ENCODE measurements around the gene AARS2.
"Not testable (repeated sequence)": the region's sequence is repeated elsewhere in the genome, so short reads cannot be mapped to it uniquely, and the experiment has no call there.

The AARS2 gene

GRCh38 chr6:44312901-44313788 lies at the start of gene AARS2:
TSS of gene AARS2 (minus strand) at chr6:44313347. CDS start at chr6:44313323, 24 bp downstream.
- peak; percentile 81 to 97 for DNase-seq

GRCh38 chr6:44361947-44362346 lies 48.8 kb upstream of the AARS2 start:
- DNase-seq, result no peak

- DNase-seq, result no peak
Observed at GRCh38 chr6:44359973-44360372, 46.8 kb upstream of the AARS2 start.

- DNase-seq, result peak; percentile 41 to 62
Observed at GRCh38 chr6:44356487-44356886, 43.3 kb upstream of the AARS2 start.

- no peak for DNase-seq
Observed at GRCh38 chr6:44355640-44356039, 42.5 kb upstream of the AARS2 start.

GRCh38 chr6:44353336-44353735 lies 40.2 kb upstream of the AARS2 start:
- no peak for DNase-seq

GRCh38 chr6:44352259-44352658 lies 39.1 kb upstream of the AARS2 start:
- no peak for DNase-seq

- DNase-seq, result not testable (repeated sequence)
Observed at GRCh38 chr6:44350650-44350994, 37.5 kb upstream of the AARS2 start.

GRCh38 chr6:44349904-44350649 lies 36.9 kb upstream of the AARS2 start:
- DNase-seq, result peak; percentile 31 to 72

- DNase-seq, result not testable (repeated sequence)
Observed at GRCh38 chr6:44346818-44347217, 33.7 kb upstream of the AARS2 start.

- no peak for DNase-seq
Observed at GRCh38 chr6:44342489-44342888, 29.3 kb upstream of the AARS2 start, which contains the start of gene SPATS1. TSS of gene SPATS1 (plus strand) at chr6:44342650. CDS start at chr6:44343096, 446 bp downstream.

GRCh38 chr6:44342052-44342451 lies 28.9 kb upstream of the AARS2 start:
- peak in 1 of 2 donors; percentile 39 for DNase-seq

GRCh38 chr6:44341095-44341890 lies 28.1 kb upstream of the AARS2 start:
- DNase-seq, result no peak

GRCh38 chr6:44339763-44340625 lies 26.8 kb upstream of the AARS2 start:
- peak in 1 of 2 donors; percentile 58 for DNase-seq

GRCh38 chr6:44339301-44339700 lies 26.2 kb upstream of the AARS2 start:
- DNase-seq, result no peak

- DNase-seq, result peak; percentile 65 to 91
Observed at GRCh38 chr6:44338228-44339122, 25.3 kb upstream of the AARS2 start.

- DNase-seq, result no peak
Observed at GRCh38 chr6:44335631-44336030, 22.5 kb upstream of the AARS2 start.

GRCh38 chr6:44333942-44334341 lies 20.8 kb upstream of the AARS2 start:
- peak; percentile 68 to 77 for DNase-seq

- no peak for DNase-seq
Observed at GRCh38 chr6:44333273-44333919, 20.2 kb upstream of the AARS2 start.

GRCh38 chr6:44332585-44332984 lies 19.4 kb upstream of the AARS2 start:
- DNase-seq, result no peak

All from inflammatory macrophage treated with lipopolysaccharide for 1 hour (primary cell).